NCI-H446 (cell line): ENCODE measurements around the gene ADAM23.
A peak's percentile ranks its signal among the peaks of the same experiment; 100 is the strongest.

Experiments used
- DNase-seq, 2 experiments: peaks; one replicate each; lab custom pipeline; 2025; lab: John Stamatoyannopoulos, UW

ADAM23 gene

DNA sequence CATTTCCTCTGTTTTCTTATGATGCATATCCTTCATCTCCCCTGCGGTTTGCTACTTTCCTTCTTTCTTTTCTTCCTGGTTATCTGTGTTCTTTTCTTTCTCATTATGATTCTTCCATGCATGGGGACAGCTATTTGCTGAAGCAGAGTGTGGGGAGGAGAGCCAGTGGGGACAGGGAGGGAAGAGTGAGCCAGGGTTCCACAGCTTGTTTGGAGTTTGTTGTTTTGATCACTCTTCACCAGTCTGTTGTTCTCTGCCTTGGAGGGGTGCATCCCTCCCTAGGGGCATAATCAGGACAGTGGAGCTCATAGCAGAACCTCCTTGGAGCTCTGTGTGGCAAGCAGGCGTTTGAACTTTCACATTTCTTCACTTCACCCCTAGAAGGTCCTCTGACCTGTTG lies 68.0 kb downstream of the ADAM23 start:
- no peak for DNase-seq

DNA sequence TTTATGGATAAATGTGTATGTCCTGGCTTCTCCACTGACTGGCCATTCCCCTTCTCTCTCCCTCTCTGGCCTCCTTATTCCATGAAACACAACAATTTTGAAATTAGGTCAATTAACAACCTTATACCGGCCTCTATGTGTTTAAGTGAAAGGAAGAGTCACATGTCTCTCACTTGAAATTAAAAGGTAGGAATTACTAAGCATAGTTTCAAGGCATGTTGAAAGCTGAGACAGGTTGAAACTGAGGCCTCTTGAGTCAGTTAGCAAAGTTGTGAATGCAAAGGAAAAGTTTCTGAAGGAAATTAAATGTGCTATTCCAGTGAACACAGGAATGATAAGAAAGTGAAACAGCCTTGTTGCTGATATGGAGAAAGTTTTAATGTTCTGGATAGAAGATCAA lies 69.7 kb downstream of the ADAM23 start:
- DNase-seq: no peak

DNA sequence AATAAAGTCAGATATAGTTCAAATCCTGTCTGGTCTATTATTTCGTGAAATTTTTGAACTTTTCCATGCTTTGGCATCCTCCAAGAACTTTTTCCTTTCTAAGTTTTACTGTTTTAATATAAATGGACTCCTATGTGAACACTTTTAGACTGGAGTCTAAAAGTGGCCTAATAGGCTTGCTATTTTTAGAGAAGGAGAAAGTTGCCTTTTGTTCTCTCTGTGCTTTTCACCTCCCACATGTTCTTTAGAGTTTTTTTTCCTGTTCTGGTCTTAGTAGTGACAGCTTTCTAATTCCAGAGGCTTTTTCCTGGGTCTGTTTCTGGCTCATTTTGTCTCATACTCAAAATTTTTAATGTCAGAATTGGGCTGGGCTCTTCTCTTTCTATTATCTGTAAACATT lies 72.2 kb downstream of the ADAM23 start:
- DNase-seq: no peak

DNA sequence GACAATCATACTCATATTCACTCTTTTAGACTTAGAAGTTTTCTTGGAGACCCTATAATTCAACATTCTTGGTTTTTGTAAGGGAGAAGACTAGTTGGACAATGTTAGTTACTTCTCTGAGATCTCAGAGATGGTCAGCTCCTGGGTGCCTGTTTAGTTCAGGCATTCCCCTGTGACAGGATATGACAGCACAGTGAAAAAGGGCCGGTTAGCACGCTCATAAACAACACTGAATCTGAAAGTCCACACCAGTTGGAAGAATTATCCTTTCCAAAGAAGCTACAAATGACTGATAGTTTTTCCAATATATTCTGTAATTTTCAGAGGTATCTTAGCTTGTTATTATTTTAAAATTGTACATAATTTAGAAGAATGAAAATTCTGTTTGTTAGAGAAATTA lies 75.7 kb downstream of the ADAM23 start:
- no peak for DNase-seq

DNA sequence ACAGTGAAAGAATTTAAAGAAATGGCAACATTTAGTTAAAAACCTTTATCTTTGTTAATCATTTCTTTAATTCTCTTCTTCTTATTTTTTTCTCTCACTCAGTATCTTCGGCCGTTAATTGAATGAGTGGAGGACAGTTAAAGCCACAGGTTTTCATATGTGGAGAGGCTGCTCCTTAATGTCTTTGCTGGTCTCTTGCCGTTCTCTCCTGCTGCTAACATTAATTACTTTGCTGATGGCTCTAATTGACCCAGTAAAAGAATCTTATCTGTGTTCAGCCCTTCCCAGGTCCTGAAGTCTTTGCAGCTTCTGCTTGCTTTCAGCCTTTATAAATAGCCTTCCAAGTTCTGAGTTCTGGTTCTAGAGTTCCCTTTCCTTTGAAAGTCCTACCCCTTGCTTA lies 77.1 kb downstream of the ADAM23 start:
- no peak for DNase-seq

DNA sequence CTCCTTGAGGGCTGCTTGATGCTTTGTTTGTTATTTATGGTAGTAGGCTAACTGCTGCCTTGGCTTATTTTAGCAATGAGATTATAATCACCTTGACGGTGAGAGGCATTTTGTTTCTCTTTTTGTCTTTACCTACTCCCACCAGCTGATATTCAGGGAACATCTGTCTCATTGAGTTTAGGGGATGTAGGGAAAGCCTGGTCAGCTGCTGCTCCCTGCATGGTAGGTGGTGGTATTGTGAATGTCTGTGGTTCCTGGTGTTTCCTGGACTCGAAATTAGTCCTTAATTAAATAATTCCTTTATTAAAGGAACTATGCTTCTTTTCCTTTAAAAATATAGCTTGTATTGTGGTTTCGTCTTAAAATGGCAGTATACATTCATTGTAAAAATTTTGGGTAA lies 77.8 kb downstream of the ADAM23 start:
- no peak for DNase-seq

DNA sequence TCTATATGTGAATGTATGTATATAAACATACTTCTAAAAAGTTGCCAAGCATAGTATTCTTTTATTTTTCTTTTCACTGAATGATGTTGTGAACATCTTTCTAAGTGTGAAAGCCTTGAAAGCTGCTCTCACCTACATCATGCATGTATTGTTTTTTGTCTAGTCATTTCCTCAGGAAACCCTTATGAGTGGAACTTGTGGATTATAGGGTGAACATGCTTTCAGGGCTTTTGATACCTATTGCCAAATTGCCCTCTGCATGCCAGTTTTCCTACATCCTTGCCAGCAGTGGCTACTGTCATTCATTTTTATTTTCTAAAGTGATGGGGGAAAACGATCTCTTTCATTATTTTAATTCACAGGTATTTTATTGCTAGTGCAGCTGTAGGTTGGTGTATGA lies 78.3 kb downstream of the ADAM23 start:
- DNase-seq: no peak

DNA sequence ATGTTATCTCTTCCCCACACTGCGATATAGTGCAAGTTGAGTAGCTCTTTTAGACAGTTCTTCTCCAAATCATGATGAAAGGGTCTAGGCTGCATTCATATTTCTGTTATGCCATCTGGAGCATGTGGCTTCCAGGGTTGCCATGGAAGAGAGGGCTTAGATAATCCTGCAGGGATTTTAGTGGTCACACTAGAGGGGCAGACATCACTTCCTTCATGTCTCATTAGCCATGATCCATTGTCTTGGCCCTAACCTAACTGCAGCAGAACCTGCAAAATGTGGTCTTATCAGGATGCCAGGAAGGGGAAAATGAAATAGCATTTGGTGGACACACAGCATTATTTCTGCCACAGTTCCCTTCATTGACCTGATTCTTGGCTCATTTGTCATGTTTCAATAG lies 83.1 kb downstream of the ADAM23 start:
- DNase-seq: peak; percentile 15 to 48

DNA sequence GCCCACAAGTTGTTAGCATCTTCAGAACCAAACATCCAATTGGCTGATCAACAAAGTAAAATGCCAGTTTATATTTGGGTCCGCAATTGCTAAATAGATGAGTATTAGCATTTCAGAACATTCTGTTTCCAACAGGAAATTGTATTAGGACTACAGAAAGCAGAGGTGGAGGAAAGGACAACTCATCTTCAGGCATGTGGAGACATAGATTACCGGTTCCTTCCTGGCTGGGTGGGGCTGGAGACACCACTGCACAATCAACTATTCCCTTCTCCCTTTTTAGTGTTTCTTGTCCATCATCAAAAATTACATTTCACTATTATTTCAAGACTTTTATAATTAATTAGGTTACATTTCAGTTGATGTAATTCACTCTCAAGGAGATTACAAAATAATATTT lies 83.8 kb downstream of the ADAM23 start:
- no peak for DNase-seq

DNA sequence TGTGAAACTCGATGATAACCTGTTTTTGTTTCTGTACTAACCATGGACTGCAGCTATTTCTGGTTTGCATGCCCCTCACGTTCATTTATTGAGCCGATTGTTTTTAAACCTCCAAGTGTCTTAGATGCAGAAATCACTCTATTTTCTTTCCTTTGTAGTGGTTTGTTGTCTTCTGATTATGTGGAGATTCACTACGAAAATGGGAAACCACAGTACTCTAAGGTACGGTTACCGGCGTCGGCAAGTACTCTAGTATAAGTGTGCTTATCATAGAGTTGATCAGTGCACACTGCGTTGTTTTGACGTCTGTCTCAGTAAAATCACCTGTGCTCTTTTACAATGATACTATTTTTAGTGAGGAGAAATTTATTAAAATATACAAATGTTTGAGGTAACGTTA lies 87.4 kb downstream of the ADAM23 start:
- DNase-seq: no peak

DNA sequence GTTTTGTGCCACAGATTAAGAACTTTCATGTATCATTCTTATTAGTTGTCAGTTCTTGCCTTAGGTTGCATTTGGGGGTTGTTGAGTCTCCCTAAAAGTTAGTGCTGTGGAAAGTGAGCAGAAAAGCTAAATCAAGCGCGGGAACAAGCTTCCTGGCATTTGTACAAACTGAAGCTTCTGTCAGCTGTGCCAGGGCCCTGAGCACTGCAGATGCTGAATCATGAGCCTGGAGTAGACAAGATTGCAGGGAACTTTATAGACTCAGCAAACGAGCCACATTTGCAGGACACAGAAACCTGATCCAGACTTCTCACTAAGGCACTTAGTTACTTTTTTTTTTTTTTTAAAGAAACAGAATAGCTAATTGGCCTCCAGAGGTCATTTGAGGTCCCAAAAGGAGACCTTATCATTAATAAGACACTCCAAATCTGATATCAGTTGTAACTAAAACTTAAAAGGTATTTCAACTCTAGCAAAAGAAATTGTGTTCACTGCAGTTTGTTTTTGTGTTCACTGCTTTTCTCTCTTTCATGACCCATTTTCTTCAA lies 88.7 kb downstream of the ADAM23 start:
- peak in 1 of 2 experiments; percentile 54 for DNase-seq

DNA sequence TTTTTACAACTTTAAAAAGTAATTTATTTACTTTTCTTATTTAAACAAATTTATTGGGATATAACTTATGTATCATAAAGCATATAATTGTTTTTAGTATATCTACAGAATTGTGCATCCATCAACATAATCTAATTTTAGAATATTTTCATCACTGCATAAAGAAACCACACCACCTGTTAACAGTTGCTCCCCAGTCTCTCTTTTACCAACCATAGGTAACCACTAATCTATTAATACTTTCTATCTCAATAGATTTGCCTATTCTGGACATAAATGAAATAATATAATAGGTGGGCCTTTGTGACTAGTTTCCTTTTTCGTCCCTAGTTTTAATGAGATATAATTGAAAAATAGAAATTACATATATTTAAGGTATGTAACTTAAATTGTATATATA lies 90.6 kb downstream of the ADAM23 start:
- no peak for DNase-seq

DNA sequence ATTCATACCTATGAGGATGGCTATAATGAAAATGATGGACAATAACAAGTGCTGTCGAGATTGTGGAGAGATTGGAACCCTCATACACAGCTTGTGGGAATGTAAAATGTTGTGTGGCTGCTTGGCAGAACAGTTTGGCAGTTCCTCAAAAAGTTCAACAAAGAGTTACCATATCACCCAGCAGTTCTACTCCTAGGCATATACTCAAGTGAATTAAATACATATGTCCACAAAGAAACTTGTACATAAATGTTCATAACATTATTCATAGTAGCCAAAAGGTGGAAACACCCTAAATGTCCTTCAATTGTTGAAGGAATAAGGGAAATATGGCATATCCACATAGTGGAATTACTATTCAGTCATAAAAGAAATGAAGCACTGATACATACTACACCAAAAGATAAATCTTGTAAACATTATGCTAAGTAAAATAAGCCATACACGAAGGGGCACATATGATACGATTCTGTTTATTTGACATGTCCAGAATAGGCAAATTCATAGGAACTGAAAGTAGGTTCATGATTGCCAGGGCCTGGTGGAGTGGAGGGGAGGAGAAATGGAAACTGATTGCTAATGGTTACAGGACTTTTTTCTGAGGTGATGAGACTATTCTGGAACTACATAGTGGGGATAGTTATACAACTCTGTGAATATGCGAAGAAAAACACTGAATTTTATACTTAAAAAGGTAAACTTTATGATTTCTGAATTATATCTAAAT lies 92.1 kb downstream of the ADAM23 start:
- no peak for DNase-seq

DNA sequence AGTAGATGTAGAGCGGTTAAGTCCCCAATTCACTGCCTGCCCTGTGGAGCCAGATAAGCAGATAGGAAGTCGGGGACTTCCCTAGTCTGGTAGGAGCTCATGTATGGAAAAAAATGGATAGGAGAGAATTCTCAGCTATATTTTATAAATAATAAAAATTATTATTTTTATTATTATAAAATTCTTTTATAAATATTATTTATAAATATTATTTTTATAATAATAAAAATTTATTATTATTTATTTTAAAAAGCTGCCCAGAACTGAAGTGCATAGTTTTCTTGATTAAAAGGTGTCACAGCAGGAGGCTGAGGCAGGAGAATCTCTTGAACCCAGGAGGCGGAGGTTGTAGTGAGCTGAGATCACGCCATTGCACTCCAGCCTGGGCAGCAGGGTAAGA lies 97.4 kb downstream of the ADAM23 start:
- no peak for DNase-seq

DNA sequence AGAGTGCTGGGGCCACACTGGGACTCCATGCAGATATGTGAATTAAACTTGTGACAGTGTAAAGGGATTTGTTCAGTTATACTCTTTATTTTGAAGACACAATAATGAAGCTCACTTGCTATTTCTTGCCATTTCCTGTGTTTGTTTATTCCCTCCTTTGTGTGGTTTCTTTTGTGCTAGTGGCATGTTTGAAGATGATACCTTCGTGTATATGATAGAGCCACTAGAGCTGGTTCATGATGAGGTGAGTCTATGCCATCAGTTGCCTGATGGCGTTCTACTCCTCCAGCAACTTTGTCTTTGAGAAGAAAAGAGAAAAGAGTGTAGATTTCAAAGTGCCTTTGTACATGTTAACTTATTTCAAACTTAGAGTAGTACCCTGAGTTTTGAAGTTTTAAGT lies 99.7 kb downstream of the ADAM23 start:
- DNase-seq: no peak

DNA sequence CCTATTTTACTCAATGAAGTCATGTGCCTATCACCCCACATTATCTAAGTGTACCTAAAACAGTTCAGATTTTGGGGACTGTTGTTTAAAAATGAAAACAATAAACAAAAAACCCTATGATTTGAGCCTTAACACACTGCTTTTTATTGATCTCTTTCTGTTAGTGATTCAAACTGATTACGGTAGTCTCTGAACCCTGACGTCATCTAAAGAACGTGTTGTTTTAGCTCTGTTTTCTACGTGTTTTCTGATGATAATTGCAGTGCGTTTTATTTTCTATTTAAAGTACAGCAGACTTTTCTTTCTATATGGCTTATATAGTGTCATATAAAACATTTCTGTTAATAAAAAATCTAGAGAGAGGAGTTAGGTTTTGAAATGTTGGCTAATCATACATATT lies 105.1 kb downstream of the ADAM23 start:
- no peak for DNase-seq

DNA sequence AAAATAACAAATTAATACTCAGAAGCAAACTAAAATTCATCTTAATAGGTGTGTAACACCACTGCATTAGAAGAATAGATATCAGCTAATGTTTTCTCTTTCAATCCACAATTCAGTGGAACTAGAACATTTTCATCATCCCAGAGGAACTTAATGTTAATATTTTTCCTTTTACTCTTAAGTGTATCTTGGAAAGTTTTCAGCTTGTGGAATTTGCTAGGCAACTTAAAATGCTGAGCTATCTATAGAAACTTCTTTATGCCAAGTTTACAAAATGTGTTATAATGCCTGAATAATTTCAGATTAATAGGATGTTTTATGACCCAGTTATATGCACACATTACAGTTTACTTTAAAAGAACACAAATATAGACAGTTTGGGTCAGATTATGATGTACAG lies 112.4 kb downstream of the ADAM23 start:
- no peak for DNase-seq

DNA sequence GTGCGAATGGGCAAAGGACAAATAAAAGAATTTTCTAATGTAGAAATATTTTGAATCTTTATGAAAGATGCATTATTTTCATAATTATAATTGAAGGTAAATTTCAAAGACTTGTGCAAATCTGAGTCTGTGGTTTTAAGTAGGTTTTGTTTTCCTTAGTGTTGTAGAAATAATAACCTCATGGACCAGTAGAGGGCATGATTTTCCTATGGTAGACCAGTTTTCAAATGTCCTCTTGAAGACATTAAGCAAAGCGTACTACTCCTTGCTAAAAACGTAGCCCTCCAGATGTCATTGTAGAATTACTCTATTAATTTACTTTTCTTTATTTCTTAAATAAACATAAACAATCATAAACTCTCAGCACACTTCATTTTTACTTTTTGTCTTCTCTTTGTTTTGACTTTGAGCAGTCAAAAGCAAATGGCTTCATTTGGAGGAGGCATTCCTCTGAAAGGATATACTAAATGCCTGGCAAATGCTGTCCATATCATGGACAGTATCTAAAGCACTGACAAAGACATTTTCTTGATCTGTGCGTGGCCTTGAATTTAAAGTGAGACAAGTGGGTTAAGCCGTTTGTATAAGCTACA lies 113.1 kb downstream of the ADAM23 start:
- peak; percentile 35 to 53 for DNase-seq

DNA sequence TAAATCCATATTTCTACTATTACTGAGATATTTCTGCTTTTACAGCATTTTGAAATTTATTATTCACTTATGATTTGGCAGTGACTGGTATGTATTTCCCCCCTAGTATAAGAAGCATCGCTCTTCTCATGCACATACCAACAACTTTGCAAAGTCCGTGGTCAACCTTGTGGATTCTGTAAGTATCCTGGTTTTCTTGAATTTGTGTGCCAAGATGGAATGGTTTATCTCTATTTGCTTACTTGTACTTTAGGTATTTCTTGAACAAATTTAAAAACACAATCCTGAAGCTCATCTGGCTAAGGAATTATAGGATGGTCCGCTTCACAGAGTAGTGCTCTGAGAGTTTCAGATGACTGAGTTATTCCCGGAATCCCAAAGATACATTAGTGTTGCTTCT lies 114.0 kb downstream of the ADAM23 start:
- DNase-seq: no peak

DNA sequence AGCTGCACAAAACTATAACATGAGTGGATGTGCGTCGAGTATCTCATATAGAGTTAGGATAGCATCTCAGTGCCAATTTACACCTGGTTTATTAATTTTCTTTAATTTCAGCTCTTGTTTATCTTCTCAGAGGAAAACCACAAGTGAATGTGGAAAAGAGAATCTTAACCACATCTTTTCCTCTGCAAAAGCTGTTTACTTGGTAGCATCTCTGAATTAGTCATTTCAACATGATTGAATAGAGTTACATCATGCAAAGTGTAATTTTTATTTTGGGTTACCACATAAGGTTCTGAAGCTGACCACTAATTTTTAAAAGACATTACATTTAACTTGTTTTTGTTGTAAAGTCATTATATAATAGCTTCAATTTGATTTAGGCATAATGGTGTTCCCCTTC lies 115.2 kb downstream of the ADAM23 start:
- DNase-seq: no peak

DNA sequence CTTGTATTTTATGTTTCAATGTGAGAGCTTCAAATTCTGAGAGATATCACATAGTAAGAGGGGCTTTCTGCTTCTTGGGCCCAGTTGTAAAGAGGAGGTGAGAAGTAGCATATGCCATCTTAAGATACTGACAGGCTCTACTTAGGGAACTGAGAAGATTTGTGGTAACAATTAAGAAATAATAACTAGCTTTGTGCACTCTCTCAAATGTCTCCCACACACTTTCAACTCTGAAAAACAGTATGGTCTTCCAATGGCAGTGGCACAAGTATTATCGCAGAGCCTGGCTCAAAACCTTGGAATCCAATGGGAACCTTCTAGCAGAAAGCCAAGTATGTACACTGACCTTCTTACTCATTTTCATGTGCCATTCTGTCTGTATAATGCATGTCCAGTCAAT lies 118.6 kb downstream of the ADAM23 start:
- no peak for DNase-seq

DNA sequence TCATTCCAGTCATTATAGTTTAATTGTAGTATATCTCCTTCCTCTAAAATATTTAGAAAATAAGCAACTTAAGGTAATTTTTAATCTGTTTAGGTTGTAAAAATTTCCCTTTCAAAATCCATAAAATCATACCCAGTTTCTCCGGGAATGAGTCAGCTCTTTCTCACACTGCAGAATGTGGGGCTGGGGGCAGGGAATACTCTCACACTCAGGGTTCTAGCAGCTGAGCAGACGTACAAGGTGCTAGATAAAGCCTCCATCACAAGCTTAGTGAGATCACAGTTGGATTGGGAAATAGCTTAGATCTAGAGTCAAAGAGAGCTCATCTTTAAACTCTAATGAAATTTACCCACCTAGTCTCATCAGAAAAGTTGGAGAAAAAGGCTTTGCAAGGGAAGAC lies 119.0 kb downstream of the ADAM23 start:
- no peak for DNase-seq

DNA sequence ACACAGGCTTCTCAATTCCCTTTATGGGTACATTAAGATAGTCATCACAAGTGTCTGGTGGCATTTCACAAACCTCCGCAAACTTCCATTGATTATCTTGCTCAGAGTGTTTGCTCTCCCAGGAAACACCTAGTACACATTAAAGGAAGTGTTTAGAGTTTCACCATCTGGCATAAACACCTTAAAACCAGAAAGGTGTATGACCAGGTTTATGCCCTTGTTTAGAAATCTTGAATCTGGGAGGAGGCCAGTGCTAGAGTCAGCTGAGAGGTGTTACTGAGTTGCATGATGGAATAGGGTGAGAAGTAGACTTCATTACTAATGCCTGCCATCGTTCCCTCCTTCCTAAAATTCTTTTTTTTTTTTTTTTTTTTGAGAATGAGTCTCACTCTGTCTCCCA lies 120.0 kb downstream of the ADAM23 start:
- DNase-seq: no peak

DNA sequence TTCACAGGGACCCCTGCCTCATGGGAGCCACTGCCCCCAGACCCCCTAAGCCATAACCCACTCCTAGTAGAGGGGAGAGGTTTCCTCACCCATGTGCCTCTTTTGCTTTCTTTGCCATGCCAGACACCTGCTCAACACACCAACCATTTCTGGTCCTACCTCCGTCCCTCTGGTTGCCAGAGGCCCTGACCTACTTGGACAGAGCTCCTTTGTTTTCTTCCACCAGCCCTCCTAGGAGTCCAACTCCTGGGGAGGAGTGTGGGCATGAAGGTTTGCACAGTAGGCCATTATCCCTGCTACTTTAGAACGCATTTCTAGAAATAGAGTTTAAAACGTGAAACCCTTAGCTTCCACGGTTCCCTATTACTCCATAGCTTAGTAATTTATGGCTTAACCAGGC lies 122.3 kb downstream of the ADAM23 start:
- DNase-seq: no peak
